ENCODE measurements around the gene TOP3A. TPM values are rescaled to one million over a fixed set of nuclear protein-coding genes. Genes with fewer than 3 reads are reported as not detected.

The TOP3A gene
- total and polyA plus RNA-seq, 11 donors: 9.4 to 26.1 (median 12.8) TPM

GRCh38 chr17:18233803-18234518 is 80.8 kb downstream of the TOP3A start:
- Histone ChIP-seq H3K9me3 (no peaks in the 10 kb centered on the region), H3K27me3 (no peaks in the 10 kb centered on the region), H3K36me3 (peaks cover 0 to 61% (median 31%) of the 10 kb centered on the region in 9 donors), H3K4me1 (no peaks in the 10 kb centered on the region), H3K27ac (no peak overlapping the region), H3K4me3 (no peak overlapping the region)
- peak in 1 of 5 donors; percentile 61 for DNase-seq
- no peak for ATAC-seq
- intact Hi-C loops (cut with DNase I): no loop called here
- 96 to 100% (median 97%) methylated on average over 2 to 22 of the region's 22 CpGs for WGBS, 4 donors
- TF ChIP-seq POLR2A (IDR thresholded peaks at IDR 0.05) (no peak), CTCF (IDR thresholded peaks at IDR 0.05) (no peak)

- DNase-seq (no peak), ATAC-seq (no peak)
- peaks cover 0 to 10% (median 7%) of the 10 kb centered on the region in 12 donors for H3K4me1 ChIP-seq
- no peaks in the 10 kb centered on the region for H3K9me3 ChIP-seq
- intact Hi-C loops (cut with DNase I): no loop called here
- 66 to 77% (median 69%) methylated on average over 9 of the region's 9 CpGs for WGBS, 4 donors
- no peaks in the 10 kb centered on the region for H3K27me3 ChIP-seq
- no peak overlapping the region for H3K27ac ChIP-seq
- peaks cover 0 to 42% (median 17%) of the 10 kb centered on the region in 9 donors for H3K36me3 ChIP-seq
- no peak for TF ChIP-seq POLR2A (IDR thresholded peaks at IDR 0.05)
- TF ChIP-seq CTCF (IDR thresholded peaks at IDR 0.05): no peak
- no peak overlapping the region for H3K4me3 ChIP-seq
These were observed 83.6 kb downstream of the TOP3A start for GRCh38 chr17:18231164-18231563.

- Histone ChIP-seq H3K4me3 (no peak overlapping the region), H3K4me1 (peaks cover 0 to 14% (median 9%) of the 10 kb centered on the region in 12 donors), H3K27me3 (no peaks in the 10 kb centered on the region), H3K27ac (no peak overlapping the region), H3K9me3 (no peaks in the 10 kb centered on the region), H3K36me3 (peaks cover 0 to 36% (median 13%) of the 10 kb centered on the region in 9 donors)
- 84 to 92% (median 87%) methylated on average over 7 to 14 of the region's 14 CpGs for WGBS, 4 donors
- ATAC-seq: no peak
- TF ChIP-seq CTCF (IDR thresholded peaks at IDR 0.05): no peak
- TF ChIP-seq POLR2A (IDR thresholded peaks at IDR 0.05): no peak
- DNase-seq: no peak
- intact Hi-C loops (cut with DNase I): no loop called here
These were observed 84.3 kb downstream of the TOP3A start for GRCh38 chr17:18230288-18231141.

- no peak for DNase-seq
- Histone ChIP-seq H3K4me1 (peaks cover 0 to 17% (median 12%) of the 10 kb centered on the region in 12 donors), H3K27me3 (no peaks in the 10 kb centered on the region), H3K36me3 (peaks cover 0 to 28% (median 8%) of the 10 kb centered on the region in 9 donors), H3K9me3 (no peaks in the 10 kb centered on the region), H3K4me3 (no peak overlapping the region), H3K27ac (no peak overlapping the region)
- TF ChIP-seq CTCF (IDR thresholded peaks at IDR 0.05) (no peak), POLR2A (IDR thresholded peaks at IDR 0.05) (no peak)
- 92 to 100% (median 93%) methylated on average over 1 to 7 of the region's 7 CpGs for whole genome bisulfite sequencing, 4 donors
- ATAC-seq: no peak
- intact Hi-C loops (cut with DNase I): loop anchor here in 2 of 10 donors (10.0 kb wide), 1 partner anchor 85 kb away; the partner anchor contains the start of genes SMCR8 (in 2 of the 2) and TOP3A (in 2 of the 2)
These were observed 85.0 kb downstream of the TOP3A start for GRCh38 chr17:18229771-18230170.
